Pulmonary artery endothelial cell (primary cell): Measurements from ENCODE around the gene EPN1. TPM values are rescaled to one million over a fixed set of nuclear protein-coding genes. Genes with fewer than 3 reads are reported as not detected.

ENCODE experiments used
- DNase-seq: peaks from one replicate; pipeline ENCODE4 v3.0.0-alpha.2; 2011; ENCODE audit warnings: low read depth, low spot score
- total RNA-seq: library from RNA; depleted of rRNA; stranded (reverse); fragments of >200 nt; gene quantifications from 2 replicates; pipeline ENCODE4 v1.2.3, GENCODE V29; 2014

The EPN1 gene
- 75.9 and 88.6 TPM in 2 replicates for total RNA-seq

- peak; percentile 85 for DNase-seq
Measured at GRCh38 chr19:55674841-55675660, at the start of gene EPN1. EPN1 (plus strand) TSS chr19:55675226; CDS start chr19:55678628, 3,402 bp downstream.

GRCh38 chr19:55626350-55626749 is 48.7 kb upstream of the EPN1 start:
- DNase-seq, result no peak

GRCh38 chr19:55632463-55632834 is 42.6 kb upstream of the EPN1 start:
- peak; percentile 88 for DNase-seq

- DNase-seq, result no peak
Measured at GRCh38 chr19:55633861-55634260, 41.2 kb upstream of the EPN1 start.

- no peak for DNase-seq
Measured at GRCh38 chr19:55635334-55635717, 39.7 kb upstream of the EPN1 start.

- no peak for DNase-seq
Measured at GRCh38 chr19:55635856-55636440, 39.1 kb upstream of the EPN1 start.

- DNase-seq, result no peak
Measured at GRCh38 chr19:55636723-55637122, 38.3 kb upstream of the EPN1 start.

- no peak for DNase-seq
Measured at GRCh38 chr19:55637534-55637933, 37.5 kb upstream of the EPN1 start.

GRCh38 chr19:55638864-55639359 is 36.1 kb upstream of the EPN1 start:
- DNase-seq, result no peak

GRCh38 chr19:55640043-55640576 is 34.9 kb upstream of the EPN1 start:
- no peak for DNase-seq

GRCh38 chr19:55640577-55641425 is 34.2 kb upstream of the EPN1 start, which contains the start of gene ZNF580:
ZNF580 (plus strand) TSS chr19:55641002; CDS start chr19:55642509, 1,507 bp downstream.
- no peak for DNase-seq

- no peak for DNase-seq
Measured at GRCh38 chr19:55641426-55642152, 33.4 kb upstream of the EPN1 start.

- DNase-seq, result no peak
Measured at GRCh38 chr19:55642153-55643002, 32.6 kb upstream of the EPN1 start.

GRCh38 chr19:55643003-55643886 is 31.8 kb upstream of the EPN1 start, which contains the start of gene ZNF581:
ZNF581 (plus strand) TSS chr19:55643649; CDS start chr19:55644572, 923 bp downstream.
- no peak for DNase-seq

- DNase-seq, result no peak
Measured at GRCh38 chr19:55643887-55644176, 31.2 kb upstream of the EPN1 start.

- DNase-seq, result no peak
Measured at GRCh38 chr19:55644191-55644833, 30.7 kb upstream of the EPN1 start.

GRCh38 chr19:55644842-55645511 is 30.0 kb upstream of the EPN1 start:
- no peak for DNase-seq

- no peak for DNase-seq
Measured at GRCh38 chr19:55645512-55645881, 29.5 kb upstream of the EPN1 start.
